ENCODE data around the gene ZNF33B. TPM values are rescaled to one million over a fixed set of nuclear protein-coding genes. Genes with fewer than 3 reads are reported as not detected.

ZNF33B gene
- total RNA-seq, 4 donors from 2014 or later, result 14.3 to 63.3 (median 28.7) TPM

- no peak for DNase-seq (ENCODE audit: low spot score in 2 of 2)
- no peak overlapping the region for H3K4me3 ChIP-seq
- no peaks in the 10 kb centered on the region for H3K9me3 ChIP-seq
- no peaks in the 10 kb centered on the region for H3K27me3 ChIP-seq
- H3K27ac ChIP-seq, result no peak overlapping the region
- no peaks in the 10 kb centered on the region for H3K36me3 ChIP-seq
- TF ChIP-seq POLR2AphosphoS5 (IDR thresholded peaks at IDR 0.05), result no peak
- no peak for TF ChIP-seq POLR2A (IDR thresholded peaks at IDR 0.05)
- TF ChIP-seq CTCF (IDR thresholded peaks at IDR 0.05), result no peak
- no peak for TF ChIP-seq EP300 (IDR thresholded peaks at IDR 0.05)
- peaks cover 8% of the 10 kb centered on the region for H3K4me1 ChIP-seq
- WGBS, result 83% methylated on average over 11 of the region's 12 CpGs
These were observed 7.1 kb upstream of the ZNF33B start for GRCh38 chr10:42645516-42645915.

- no peaks in the 10 kb centered on the region for H3K9me3 ChIP-seq
- H3K4me1 ChIP-seq, result peaks cover 12% of the 10 kb centered on the region
- DNase-seq (ENCODE audit: low spot score in 2 of 2), result no peak
- H3K4me3 ChIP-seq, result no peak overlapping the region
- TF ChIP-seq EP300 (IDR thresholded peaks at IDR 0.05), result no peak
- no peak for TF ChIP-seq POLR2AphosphoS5 (IDR thresholded peaks at IDR 0.05)
- no peak for TF ChIP-seq POLR2A (IDR thresholded peaks at IDR 0.05)
- TF ChIP-seq CTCF (IDR thresholded peaks at IDR 0.05), result no peak
- no peak overlapping the region for H3K27ac ChIP-seq
- 51% methylated on average over 4 of the region's 4 CpGs for WGBS
- no peaks in the 10 kb centered on the region for H3K27me3 ChIP-seq
- H3K36me3 ChIP-seq, result no peaks in the 10 kb centered on the region
These were observed 6.7 kb upstream of the ZNF33B start for GRCh38 chr10:42645103-42645502.

- WGBS, result 64% methylated on average over 8 of the region's 8 CpGs
- Histone ChIP-seq H3K27me3 (no peaks in the 10 kb centered on the region), H3K4me1 (peaks cover 31% of the 10 kb centered on the region), H3K36me3 (no peaks in the 10 kb centered on the region), H3K27ac (peak overlapping the region; percentile 45), H3K4me3 (no peak overlapping the region), H3K9me3 (no peaks in the 10 kb centered on the region)
- no peak for DNase-seq (ENCODE audit: low spot score in 2 of 2)
- TF ChIP-seq EP300 (IDR thresholded peaks at IDR 0.05), result no peak
- TF ChIP-seq POLR2A (IDR thresholded peaks at IDR 0.05), result no peak
- TF ChIP-seq POLR2AphosphoS5 (IDR thresholded peaks at IDR 0.05), result no peak
- TF ChIP-seq CTCF (IDR thresholded peaks at IDR 0.05), result no peak
These were observed 2.4 kb upstream of the ZNF33B start for GRCh38 chr10:42640610-42641229.

- peak overlapping the region; percentile 99 for H3K27ac ChIP-seq
- H3K4me1 ChIP-seq, result peaks cover 31% of the 10 kb centered on the region
- peak overlapping the region; percentile 90 for H3K4me3 ChIP-seq
- no peak for TF ChIP-seq POLR2A (IDR thresholded peaks at IDR 0.05)
- no peak for TF ChIP-seq POLR2AphosphoS5 (IDR thresholded peaks at IDR 0.05)
- no peak for TF ChIP-seq EP300 (IDR thresholded peaks at IDR 0.05)
- TF ChIP-seq CTCF (IDR thresholded peaks at IDR 0.05), result no peak
- no peaks in the 10 kb centered on the region for H3K27me3 ChIP-seq
- H3K36me3 ChIP-seq, result no peaks in the 10 kb centered on the region
- DNase-seq (ENCODE audit: low spot score in 2 of 2), result no peak
- H3K9me3 ChIP-seq, result no peaks in the 10 kb centered on the region
- WGBS, result 1% methylated on average over 6 of the region's 6 CpGs
These were observed 476 bp upstream of the ZNF33B start for GRCh38 chr10:42638821-42639270.

GRCh38 chr10:42637648-42638054 is 719 bp downstream of the ZNF33B start:
- 24% methylated on average over 10 of the region's 10 CpGs for WGBS
- DNase-seq (ENCODE audit: low spot score in 2 of 2), result no peak
- Histone ChIP-seq H3K4me3 (peak overlapping the region; percentile 90), H3K27ac (peak overlapping the region; percentile 99), H3K27me3 (no peaks in the 10 kb centered on the region), H3K9me3 (no peaks in the 10 kb centered on the region), H3K4me1 (peaks cover 31% of the 10 kb centered on the region), H3K36me3 (peaks cover 4% of the 10 kb centered on the region)
- TF ChIP-seq CTCF (IDR thresholded peaks at IDR 0.05), result no peak
- TF ChIP-seq POLR2AphosphoS5 (IDR thresholded peaks at IDR 0.05), result no peak
- no peak for TF ChIP-seq EP300 (IDR thresholded peaks at IDR 0.05)
- no peak for TF ChIP-seq POLR2A (IDR thresholded peaks at IDR 0.05)

Data from suprapubic skin (tissue), 4 donors.